ENCODE results near the gene KCND1.

DNA sequence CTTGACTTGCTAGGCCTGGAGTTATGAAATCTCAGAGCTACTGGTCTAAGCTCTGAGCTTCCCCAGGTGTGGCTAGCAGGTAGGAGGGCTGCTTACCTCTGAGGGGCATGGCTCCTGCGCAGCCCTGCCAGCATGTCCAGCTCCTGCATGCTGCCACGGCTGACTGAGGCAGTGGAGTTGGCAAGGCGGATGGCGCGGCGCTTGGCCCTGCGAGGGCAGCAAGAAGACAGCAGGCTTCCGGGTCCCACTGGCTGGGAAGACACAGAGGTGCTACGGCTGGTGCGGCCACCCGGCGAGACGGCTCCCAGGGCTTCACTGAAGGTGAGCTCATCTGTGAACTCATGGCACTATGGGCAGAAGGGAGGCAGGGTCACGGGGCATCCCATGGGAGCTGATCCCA, 5.7 kb downstream of the KCND1 start:
- TF ChIP-seq POLR2A (IDR thresholded peaks at IDR 0.05; ENCODE audit: low read length) = no peak
- TF ChIP-seq GATA1 (IDR thresholded peaks at IDR 0.05; ENCODE audit: low read depth, low read length) = no peak
